ENCODE measurements around the gene AKAP13.

The AKAP13 gene

GRCh38 chr15:85761635-85762034 lies 381.2 kb downstream of the AKAP13 start:
- in situ Hi-C loops (cut with MboI; ENCODE audit: low sequenced_read_pairs): no loop called here

DNA sequence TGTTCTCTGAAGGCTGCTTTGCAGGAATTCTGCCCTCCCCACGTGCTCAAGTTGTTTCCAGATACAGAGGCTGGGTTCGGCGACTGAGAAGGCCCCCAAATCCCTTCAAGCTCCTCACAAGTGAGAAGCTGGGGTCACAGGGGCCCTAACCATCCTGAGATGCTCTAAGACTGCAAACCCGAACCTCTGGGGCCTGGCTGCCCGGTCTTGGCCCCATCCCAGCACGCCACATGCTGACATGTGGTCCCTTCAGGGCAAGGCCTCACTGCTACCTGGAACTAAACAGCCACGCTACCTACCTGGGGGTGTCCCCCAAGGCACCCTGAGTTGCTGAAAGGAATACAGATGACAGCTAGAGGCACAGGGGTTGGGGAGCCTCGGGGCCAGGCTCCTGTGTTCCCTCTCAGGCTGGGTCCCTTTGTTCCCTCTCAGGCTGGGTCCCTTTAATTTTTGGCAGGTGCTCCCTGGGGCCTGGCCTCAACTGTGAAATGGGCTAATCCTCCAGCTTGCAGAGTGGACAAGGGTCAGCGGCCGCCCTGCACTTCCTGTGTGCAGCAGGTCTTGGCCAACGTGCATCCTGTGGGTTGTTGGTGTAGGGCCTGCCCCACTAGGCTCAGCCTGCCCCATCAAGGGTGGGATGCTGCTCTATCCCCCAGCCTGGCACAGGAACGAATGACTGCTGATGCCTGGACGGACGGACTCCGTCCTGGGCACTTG lies 381.8 kb downstream of the AKAP13 start:
- in situ Hi-C loops (cut with MboI; ENCODE audit: low sequenced_read_pairs): no loop called here

DNA sequence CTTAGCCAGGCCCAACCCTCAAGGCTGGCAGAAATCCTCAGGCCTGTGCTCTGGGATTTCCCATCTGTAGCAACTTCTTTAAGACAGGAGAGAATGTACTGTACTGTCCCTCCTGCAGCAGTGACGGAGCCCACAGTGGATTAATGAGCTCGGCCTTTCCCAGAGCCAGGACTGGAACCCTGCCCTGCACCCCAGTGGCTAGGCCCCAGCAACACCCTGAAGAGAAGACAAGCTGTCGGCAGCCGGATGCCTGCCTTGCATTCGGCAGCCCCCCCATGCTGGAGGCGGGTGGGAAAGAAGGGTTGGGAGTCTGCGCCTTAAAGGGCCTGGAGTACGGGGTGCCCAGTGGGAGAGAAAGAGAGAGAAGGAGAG lies 382.3 kb downstream of the AKAP13 start:
- in situ Hi-C loops (cut with MboI; ENCODE audit: low sequenced_read_pairs): no loop called here

DNA sequence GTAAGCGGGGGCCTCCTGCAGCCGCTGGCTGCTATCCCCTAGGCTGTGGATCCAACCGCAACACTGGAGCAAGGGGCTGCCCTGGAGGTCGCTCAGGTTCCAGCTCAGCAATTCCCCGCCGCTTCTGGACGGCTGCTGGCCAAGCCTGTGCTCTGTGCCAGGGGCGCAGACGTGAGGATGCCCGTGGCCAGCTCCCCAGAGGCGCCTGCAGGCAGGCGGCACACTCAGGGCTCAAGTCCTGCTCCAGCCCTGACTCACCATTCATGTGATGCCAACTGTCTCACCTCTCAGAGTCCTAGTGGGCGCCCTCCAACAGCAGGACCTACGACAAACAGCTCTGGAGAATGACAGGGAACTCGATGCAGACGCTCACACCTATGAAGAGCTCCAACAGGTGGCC lies 382.8 kb downstream of the AKAP13 start:
- in situ Hi-C loops (cut with MboI; ENCODE audit: low sequenced_read_pairs): no loop called here

DNA sequence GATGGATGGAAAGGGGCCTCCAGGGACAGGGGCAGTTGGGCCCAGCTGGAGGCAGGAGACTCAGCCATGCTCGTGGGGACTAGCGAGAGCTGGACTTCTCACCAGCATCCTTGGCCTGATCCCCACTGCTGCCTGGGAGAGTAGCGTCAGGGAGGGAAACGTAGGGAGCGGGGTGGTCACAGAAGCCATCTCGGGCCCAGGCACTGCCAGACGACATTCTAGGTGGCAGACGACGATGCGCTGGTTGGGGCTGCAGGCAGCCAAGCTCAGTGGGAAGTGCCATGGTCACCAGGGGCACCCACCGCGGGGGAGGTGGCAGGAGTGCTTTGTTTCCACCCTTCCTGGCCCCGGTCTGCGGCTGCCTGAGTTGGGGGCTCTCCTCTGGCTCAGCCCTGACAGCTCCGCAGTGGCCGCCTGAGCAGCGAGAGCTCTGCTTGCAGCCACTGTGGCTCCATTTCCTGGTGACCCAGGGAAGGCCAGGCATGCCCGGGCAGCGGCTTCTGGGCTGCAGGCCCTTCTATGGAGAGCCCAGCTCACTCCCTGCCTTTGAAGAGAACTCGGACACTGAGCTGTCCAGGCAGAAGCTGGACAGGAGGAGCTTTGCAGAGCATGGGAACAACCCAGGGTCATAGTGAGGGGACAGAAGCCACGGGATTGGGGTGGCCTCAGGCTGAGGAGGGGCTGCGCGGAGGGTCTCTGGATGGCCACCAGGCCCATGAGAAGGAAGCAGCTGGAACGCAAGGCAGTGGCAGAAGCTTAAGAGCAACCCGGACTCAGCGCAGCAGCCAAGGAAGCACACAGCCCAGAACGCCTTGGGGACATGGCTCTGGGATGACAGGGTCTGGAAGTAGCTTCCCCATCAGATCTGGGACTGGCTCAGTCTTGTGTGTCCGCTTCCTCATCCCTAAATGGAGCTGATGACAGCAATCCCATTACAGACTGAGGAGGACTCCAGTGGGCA lies 383.6 kb downstream of the AKAP13 start:
- in situ Hi-C loops (cut with MboI; ENCODE audit: low sequenced_read_pairs): no loop called here

GRCh38 chr15:85764649-85765277 lies 384.4 kb downstream of the AKAP13 start:
- in situ Hi-C loops (cut with MboI; ENCODE audit: low sequenced_read_pairs): no loop called here

DNA sequence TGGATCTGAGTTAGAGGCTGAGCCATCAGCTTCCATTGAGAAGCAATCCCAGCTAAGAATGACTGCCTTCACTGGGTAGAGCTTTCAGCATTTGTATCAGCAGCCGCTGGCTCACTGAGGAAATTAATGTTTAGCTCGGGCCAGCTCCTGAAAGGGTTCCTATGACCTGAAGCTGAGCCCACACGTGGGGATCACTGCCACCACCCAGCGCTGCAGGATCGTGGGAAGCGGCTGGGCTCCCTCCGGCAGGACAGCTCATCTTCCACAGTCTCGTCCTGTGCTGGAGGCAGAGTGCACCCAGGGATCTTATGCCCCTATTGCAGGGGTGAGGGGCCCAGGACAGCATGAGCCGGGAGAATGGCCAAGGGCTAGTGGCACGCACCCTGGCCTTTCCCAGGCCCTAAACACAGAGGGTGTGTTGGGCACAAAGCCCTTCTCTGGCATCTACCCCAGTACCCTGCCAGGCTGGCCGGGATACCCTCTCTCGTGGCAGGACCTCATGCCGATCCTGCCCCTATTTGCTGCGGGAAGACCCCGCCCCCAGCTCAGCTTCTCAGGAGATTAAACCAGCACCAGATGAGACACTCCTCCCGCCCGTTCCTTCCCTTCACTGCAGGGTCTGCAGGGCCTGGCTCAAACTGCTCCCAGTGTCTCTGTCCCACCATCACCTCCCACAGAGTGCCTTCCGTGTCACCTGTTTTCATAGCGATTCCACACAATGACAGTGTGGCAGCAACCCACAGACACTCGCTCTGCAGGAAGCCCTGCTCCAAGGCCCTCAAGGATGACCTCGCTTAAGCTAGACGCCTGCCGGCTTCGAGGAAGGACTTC lies 385.8 kb downstream of the AKAP13 start:
- in situ Hi-C loops (cut with MboI; ENCODE audit: low sequenced_read_pairs): no loop called here

DNA sequence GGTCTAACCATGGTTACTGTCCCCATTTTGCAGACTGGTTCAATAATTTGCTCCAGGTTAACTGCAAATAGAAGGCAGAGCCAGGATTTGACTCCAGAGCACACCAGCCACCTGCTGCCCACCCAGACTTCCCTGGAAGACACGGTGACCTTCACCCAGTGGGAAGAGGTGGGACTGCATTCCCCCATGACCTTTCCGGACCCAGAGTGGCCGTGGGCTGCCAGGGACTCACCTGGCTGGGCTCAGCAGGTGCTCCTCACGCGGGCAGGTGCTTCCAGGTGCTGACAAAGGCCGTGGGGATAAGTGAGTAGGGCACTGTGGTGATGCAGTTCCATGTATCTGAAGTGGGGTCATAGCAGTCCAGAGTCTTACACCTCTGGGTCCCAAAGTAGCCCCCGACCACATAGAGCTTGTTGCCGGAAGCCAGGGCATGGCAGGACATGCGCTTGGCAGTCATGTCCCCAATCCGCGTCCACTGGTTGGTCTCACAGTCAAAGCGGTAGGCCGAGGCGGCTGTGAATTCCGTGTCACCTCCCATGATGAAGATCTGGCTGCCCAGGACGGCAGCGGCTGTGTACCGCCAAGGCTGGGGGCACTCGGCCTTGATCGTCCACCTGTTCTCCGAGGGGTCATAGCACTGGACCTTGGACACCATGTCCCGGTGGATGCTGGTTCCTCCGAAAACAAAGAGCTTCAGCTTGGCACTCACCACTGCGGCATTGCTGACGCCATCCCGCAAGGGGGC lies 387.6 kb downstream of the AKAP13 start:
- in situ Hi-C loops (cut with MboI; ENCODE audit: low sequenced_read_pairs): no loop called here

- in situ Hi-C loops (cut with MboI; ENCODE audit: low sequenced_read_pairs): no loop called here
These were observed 388.3 kb downstream of the AKAP13 start for GRCh38 chr15:85768595-85769168.

- in situ Hi-C loops (cut with MboI; ENCODE audit: low sequenced_read_pairs): no loop called here
These were observed 388.9 kb downstream of the AKAP13 start for GRCh38 chr15:85769182-85769900.

GRCh38 chr15:85770096-85771041 lies 390.0 kb downstream of the AKAP13 start:
- in situ Hi-C loops (cut with MboI; ENCODE audit: low sequenced_read_pairs): no loop called here

GRCh38 chr15:85771271-85771670 lies 390.9 kb downstream of the AKAP13 start:
- in situ Hi-C loops (cut with MboI; ENCODE audit: low sequenced_read_pairs): no loop called here

DNA sequence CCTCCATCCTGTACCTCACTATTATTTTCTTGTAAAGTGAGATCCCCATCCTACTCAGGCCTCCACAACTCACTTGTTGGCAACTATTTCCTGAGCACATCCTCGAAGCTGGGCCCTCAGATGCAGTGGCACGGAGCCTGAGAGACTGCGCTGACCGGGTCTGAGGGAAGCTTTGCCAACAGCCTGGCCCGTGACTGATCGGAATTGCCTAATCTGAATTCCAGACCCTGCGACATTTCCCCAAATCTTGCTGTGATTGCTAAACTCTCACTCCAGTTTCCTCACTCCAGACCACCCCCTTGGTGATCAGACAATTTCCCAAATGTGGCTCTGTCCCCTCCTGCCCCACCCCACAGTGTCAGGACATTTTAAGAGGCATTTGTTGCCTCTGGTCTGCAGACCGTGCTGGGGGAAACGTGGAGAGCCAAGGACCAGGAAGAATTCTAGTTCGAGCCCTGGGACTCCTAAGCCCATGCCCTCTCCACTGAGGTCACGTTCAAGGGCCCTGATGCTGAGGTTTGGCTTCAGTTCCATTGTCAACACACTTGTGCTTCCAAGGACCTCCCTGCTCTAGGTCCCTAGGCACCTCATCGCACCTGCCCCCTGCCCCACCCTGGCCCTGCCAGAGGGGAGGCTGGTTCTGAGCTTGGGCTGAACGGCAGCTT lies 391.5 kb downstream of the AKAP13 start:
- in situ Hi-C loops (cut with MboI; ENCODE audit: low sequenced_read_pairs): no loop called here

GRCh38 chr15:85772668-85773067 lies 392.3 kb downstream of the AKAP13 start:
- in situ Hi-C loops (cut with MboI; ENCODE audit: low sequenced_read_pairs): no loop called here

DNA sequence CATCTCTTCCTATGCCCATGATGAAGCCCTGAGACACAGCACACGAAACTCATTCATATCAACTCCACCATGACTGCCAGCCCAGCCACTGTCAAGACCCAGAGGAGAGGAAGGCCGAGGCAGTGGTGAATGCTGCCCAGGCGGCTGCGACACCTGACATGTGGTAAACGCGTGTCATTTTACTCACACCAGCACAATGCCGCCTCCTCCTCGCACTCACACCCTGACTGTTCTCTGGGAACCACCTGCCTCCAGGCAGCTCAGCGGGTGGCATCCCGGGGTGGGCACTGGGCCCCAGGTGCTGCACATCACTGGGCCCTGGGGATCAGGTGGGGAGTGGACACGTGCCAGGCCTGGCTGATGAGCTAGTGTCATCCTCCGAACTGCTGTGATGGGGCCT lies 392.8 kb downstream of the AKAP13 start:
- in situ Hi-C loops (cut with MboI; ENCODE audit: low sequenced_read_pairs): no loop called here

DNA sequence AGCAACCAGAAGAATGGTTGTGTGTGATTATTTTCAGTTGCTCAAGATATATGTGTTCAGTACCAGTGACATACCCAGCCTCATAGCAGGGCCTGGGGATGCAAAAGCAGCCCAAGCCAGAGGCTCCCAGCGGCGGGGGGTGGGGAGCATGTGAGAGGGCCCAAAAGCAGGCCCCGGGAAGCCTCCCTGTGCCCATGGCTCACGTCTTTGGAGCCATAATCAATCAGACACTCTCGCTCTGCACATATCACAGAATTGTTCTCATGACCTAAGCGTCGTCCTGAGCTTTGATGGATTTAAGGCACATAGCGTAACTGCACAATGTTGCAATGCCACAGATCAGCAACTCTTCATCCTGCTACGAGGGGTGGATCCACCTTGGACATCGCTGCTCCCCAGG lies 393.6 kb downstream of the AKAP13 start:
- in situ Hi-C loops (cut with MboI; ENCODE audit: low sequenced_read_pairs): no loop called here
